CD14-positive monocyte (primary cell): ENCODE measurements around the gene GTF3A. TPM values are rescaled to one million over a fixed set of nuclear protein-coding genes. Genes with fewer than 3 reads are reported as not detected.

ENCODE experiments used
- DNase-seq, 3 donors: peaks; one replicate each; pipeline ENCODE4 v3.0.0-alpha.2; 2011 to 2022
- H2AFZ ChIP-seq: 2 replicates; pipeline ENCODE4 v1.6.0; 2012; ENCODE audit warnings: mild to moderate bottlenecking, low read depth, low read length, inconsistent platforms; ENCODE audit not compliant: insufficient read depth, poor library complexity, severe bottlenecking
- H3K27ac ChIP-seq, 2 donors: 1 replicate in 1 of 2; 2 replicates in 1 of 2; pipeline ENCODE4 v1.5.1; 2012 to 2013; ENCODE audit warnings: low read length in 2 of 2, control low read depth in 1 of 2, inconsistent platforms in 1 of 2, low read depth in 1 of 2, mild to moderate bottlenecking in 1 of 2
- H3K27me3 ChIP-seq, 2 donors: one replicate each; pipeline versions ENCODE4 v1.6.0 to v1.6.1; 2011 to 2013; ENCODE audit warnings: low read length in 2 of 2; ENCODE audit not compliant: control insufficient read depth in 2 of 2, insufficient read depth in 2 of 2
- H3K36me3 ChIP-seq, 2 donors: replicated peaks in 1 of 2; 1 replicate in 1 of 2; 2 replicates in 1 of 2; pipeline versions ENCODE4 v1.5.1 to v1.6.1; 2012 to 2013; ENCODE audit warnings: low read length in 2 of 2, control low read depth in 1 of 2, inconsistent platforms in 1 of 2, mild to moderate bottlenecking in 1 of 2; ENCODE audit not compliant: insufficient read depth in 2 of 2, control insufficient read depth in 1 of 2
- H3K4me1 ChIP-seq, 2 donors: 1 replicate in 1 of 2; 2 replicates in 1 of 2; pipeline versions ENCODE4 v1.5.1 to v1.6.1; 2012 to 2013; ENCODE audit warnings: low read length in 2 of 2, control low read depth in 1 of 2, inconsistent platforms in 1 of 2, mild to moderate bottlenecking in 1 of 2, moderate library complexity in 1 of 2; ENCODE audit not compliant: insufficient read depth in 2 of 2, control insufficient read depth in 1 of 2
- H3K4me2 ChIP-seq: replicated peaks from 2 replicates; pipeline ENCODE3; 2012; ENCODE audit warnings: low read length, moderate library complexity, mild to moderate bottlenecking; ENCODE audit not compliant: poor library complexity, severe bottlenecking; ENCODE audit errors: extremely low read depth
- H3K4me3 ChIP-seq, 3 experiments: fragments of 200-600 bp in 1 of 3; sonication (generic) in 1 of 3; replicated peaks in 1 of 3; 1 replicate in 2 of 3; 2 replicates in 1 of 3; pipeline ENCODE4 v1.5.1; 2011 to 2013; ENCODE audit warnings: low read length in 3 of 3, mild to moderate bottlenecking in 3 of 3, control low read depth in 2 of 3, low read depth in 2 of 3, inconsistent platforms in 1 of 3, moderate library complexity in 1 of 3
- H3K79me2 ChIP-seq: 2 replicates; pipeline ENCODE4 v1.6.0; 2012; ENCODE audit warnings: mild to moderate bottlenecking, control low read depth, inconsistent platforms, low read length, moderate library complexity; ENCODE audit not compliant: insufficient read depth
- H3K9ac ChIP-seq: 2 replicates; pipeline ENCODE4 v1.6.0; 2017; ENCODE audit warnings: low read length, mild to moderate bottlenecking; ENCODE audit not compliant: insufficient read depth, poor library complexity, severe bottlenecking
- H3K9me3 ChIP-seq, 2 donors: replicated peaks in 1 of 2; 1 replicate in 1 of 2; 2 replicates in 1 of 2; pipeline versions ENCODE4 v1.5.1 to v1.6.1; 2012 to 2013; ENCODE audit warnings: low read length in 2 of 2, control low read depth in 1 of 2; ENCODE audit not compliant: control insufficient read depth in 1 of 2, insufficient read depth in 1 of 2
- H4K20me1 ChIP-seq: 2 replicates; pipeline ENCODE4 v1.6.0; 2012; ENCODE audit warnings: mild to moderate bottlenecking, low read length, control low read depth, moderate library complexity; ENCODE audit not compliant: insufficient read depth
- H3K27ac Mint-ChIP-seq, 7 donors: one replicate each; pipeline ENCODE4 v1.8.0; 2020; ENCODE audit warnings: mild to moderate bottlenecking in 7 of 7, mixed read lengths in 7 of 7, moderate library complexity in 6 of 7, inconsistent platforms in 2 of 7
- H3K27me3 Mint-ChIP-seq, 3 donors: one replicate each; pipeline ENCODE4 v1.8.0; 2021 to 2022; ENCODE audit warnings: low read depth in 3 of 3, mild to moderate bottlenecking in 3 of 3, mixed read lengths in 3 of 3, moderate library complexity in 3 of 3, inconsistent platforms in 1 of 3
- H3K36me3 Mint-ChIP-seq, 2 donors: one replicate each; pipeline ENCODE4 v1.8.0; 2020; ENCODE audit warnings: mixed read lengths in 2 of 2, inconsistent platforms in 1 of 2, mild to moderate bottlenecking in 1 of 2
- H3K4me1 Mint-ChIP-seq: one replicate; pipeline ENCODE4 v1.8.0; 2020; ENCODE audit warnings: mild to moderate bottlenecking, mixed read lengths
- H3K4me3 Mint-ChIP-seq, 2 donors: one replicate each; pipeline ENCODE4 v1.8.0; 2020; ENCODE audit warnings: mild to moderate bottlenecking in 2 of 2, mixed read lengths in 2 of 2, moderate library complexity in 1 of 2
- H3K9me3 Mint-ChIP-seq, 7 donors: one replicate each; pipeline ENCODE4 v1.8.0; 2020 to 2022; ENCODE audit warnings: mixed read lengths in 7 of 7, mild to moderate bottlenecking in 6 of 7, moderate library complexity in 6 of 7, inconsistent platforms in 2 of 7
- CTCF ChIP-seq: fragments of 200-600 bp; IDR thresholded peaks from one replicate; pipeline ENCODE4 v1.8.0; 2022; ENCODE audit warnings: antibody characterized with exemption, mild to moderate bottlenecking
- WGBS: methylation state at CpG from one replicate; pipeline ENCODE4 v1.1.5; 2013; ENCODE audit warnings: missing lambda C conversion rate; ENCODE audit not compliant: insufficient coverage; 5-methylcytosine and 5-hydroxymethylcytosine counted together
- intact Hi-C, 2 donors: fragments of 100-400 bp; cut with micrococcal nuclease; formaldehyde crosslinking; loops; one replicate each; pipeline versions ENCODE4 v1.15.0 to v1.15.1; 2023
- polyA plus RNA-seq, 3 donors: library from polyadenylated mRNA; depleted of rRNA in 1 of 3; unstranded in 2 of 3; stranded (reverse) in 1 of 3; fragments of 300-500 nt in 2 of 3; fragments of >200 nt in 1 of 3; fragmentation: Illumina TruSeq in 2 of 3; gene quantifications; 1 replicate in 2 of 3; 2 replicates in 1 of 3; pipeline ENCODE4 v1.2.3, GENCODE V29; 2012 to 2021
- small RNA-seq: library from RNA; depleted of rRNA; stranded (forward); fragments of <200 nt; gene quantifications from one replicate; pipeline ENCODE3, GENCODE V24; 2012; ENCODE audit warnings: low read depth; ENCODE audit not compliant: insufficient read length

The GTF3A gene
- polyA plus RNA-seq, 3 donors = 88.8 to 259 (median 179) TPM

- Mint-ChIP-seq H3K27me3 (peaks cover 0 to 4% (median 4%) of the 10 kb centered on the region in 3 donors), H3K4me3 (no peak overlapping the region), H3K36me3 (no peaks in the 10 kb centered on the region), H3K4me1 (peaks cover 20% of the 10 kb centered on the region), H3K27ac (peak overlapping the region; percentile 94 to 99 (median 97)), H3K9me3 (peaks cover 0 to 17% (median 10%) of the 10 kb centered on the region in 7 donors)
- Histone ChIP-seq H3K9ac (no peak overlapping the region), H3K36me3 (no peaks in the 10 kb centered on the region), H3K4me3 (peak overlapping the region in 1 of 3 experiments; percentile 78), H3K27me3 (no peaks in the 10 kb centered on the region), H3K4me1 (peaks cover 17 to 20% of the 10 kb centered on the region in 2 donors), H4K20me1 (no peaks in the 10 kb centered on the region), H3K27ac (peak overlapping the region; percentile 84 to 90), H3K9me3 (peaks cover 3 to 11% of the 10 kb centered on the region in 2 donors), H3K79me2 (no peaks in the 10 kb centered on the region), H3K4me2 (peak overlapping the region; percentile 77), H2AFZ (peak overlapping the region; percentile 47)
- no peak for DNase-seq
- 99% methylated on average over 10 of the region's 11 CpGs for WGBS
- no peak for TF ChIP-seq CTCF
- intact Hi-C loops = loop anchor here in 1 of 2 donors (1.0 to 2.0 kb wide), 2 partner anchors 33 to 59 kb away; partner anchors contain the start of genes GTF3A and MTIF3
Observed at GRCh38 chr13:27483421-27483820, 59.0 kb downstream of the GTF3A start.

Small RNAs within 50 kb of the gene (small RNA-seq; reads per million reads assigned to genes)
- gene RNY1P1 = not detected

Other genes starting within 250 kb of the GTF3A start
- gene RPL21, start 173.1 kb upstream of the GTF3A start, polyA plus RNA-seq = 1,000 to 10,000 TPM; 1,311 to 1,781 (median 1,417) TPM
- gene RASL11A, start 153.8 kb upstream of the GTF3A start, polyA plus RNA-seq = 1 to 10 TPM; 1.0 to 6.8 (median 3.8) TPM
- gene MTIF3, start 25.9 kb downstream of the GTF3A start, polyA plus RNA-seq = 100 to 1,000 TPM in 1 of 3 donors, 10 to 100 TPM in 2; 61.6 to 135 (median 86.6) TPM
- gene LNX2, start 195.9 kb downstream of the GTF3A start, polyA plus RNA-seq = 1 to 10 TPM in 2 of 3 donors, under 1 TPM in 1; 0.89 to 2.3 (median 1.5) TPM
- gene POLR1D, start 197.3 kb downstream of the GTF3A start, polyA plus RNA-seq = 100 to 1,000 TPM; 122 to 146 (median 139) TPM